Activated CD4-positive, alpha-beta T cell treated with anti-CD3 and anti-CD28 coated beads, Interleukin-2, amount 10 ng/mL, durations not matched to agents 7 days and 5 days (primary cell): ENCODE data around the gene TSEN2. TPM values are rescaled to one million over a fixed set of nuclear protein-coding genes. Genes with fewer than 3 reads are reported as not detected.

ENCODE experiments used
- CTCF ChIA-PET: fragments of 350-600 bp; sonication (Branson Sonifier 250); formaldehyde crosslinking; loops from one replicate; lab custom pipeline; 2021; ENCODE audit warnings: antibody characterized with exemption; lab: Charles Lee
- POLR2A ChIA-PET: fragments of 350-600 bp; sonication (Branson Sonifier 250); formaldehyde crosslinking; loops from one replicate; lab custom pipeline; 2021; ENCODE audit warnings: antibody characterized with exemption; lab: Charles Lee
- DNase-seq: peaks from one replicate; pipeline ENCODE4 v3.0.0-alpha.2; 2020
- H3K27ac Mint-ChIP-seq: one replicate; pipeline ENCODE4 v1.8.0; 2021; ENCODE audit warnings: mild to moderate bottlenecking, moderate library complexity, mixed read lengths
- H3K27me3 Mint-ChIP-seq: one replicate; pipeline ENCODE4 v1.8.0; 2021; ENCODE audit warnings: mixed read lengths
- H3K36me3 Mint-ChIP-seq: one replicate; pipeline ENCODE4 v1.8.0; 2021; ENCODE audit warnings: low read depth, mixed read lengths
- H3K4me1 Mint-ChIP-seq: one replicate; pipeline ENCODE4 v1.8.0; 2021; ENCODE audit warnings: mixed read lengths
- H3K4me3 Mint-ChIP-seq: one replicate; pipeline ENCODE4 v1.8.0; 2021; ENCODE audit warnings: mild to moderate bottlenecking, moderate library complexity, mixed read lengths
- H3K9me3 Mint-ChIP-seq: one replicate; pipeline ENCODE4 v1.8.0; 2021; ENCODE audit warnings: mixed read lengths
- total RNA-seq, 2 experiments: library from RNA; stranded (reverse); gene quantifications; one replicate each; pipeline ENCODE4 v1.2.3, GENCODE V29; 2021

The TSEN2 gene
- total RNA-seq, 2 experiments from 2014 or later: 10.4 to 11.5 TPM

DNA sequence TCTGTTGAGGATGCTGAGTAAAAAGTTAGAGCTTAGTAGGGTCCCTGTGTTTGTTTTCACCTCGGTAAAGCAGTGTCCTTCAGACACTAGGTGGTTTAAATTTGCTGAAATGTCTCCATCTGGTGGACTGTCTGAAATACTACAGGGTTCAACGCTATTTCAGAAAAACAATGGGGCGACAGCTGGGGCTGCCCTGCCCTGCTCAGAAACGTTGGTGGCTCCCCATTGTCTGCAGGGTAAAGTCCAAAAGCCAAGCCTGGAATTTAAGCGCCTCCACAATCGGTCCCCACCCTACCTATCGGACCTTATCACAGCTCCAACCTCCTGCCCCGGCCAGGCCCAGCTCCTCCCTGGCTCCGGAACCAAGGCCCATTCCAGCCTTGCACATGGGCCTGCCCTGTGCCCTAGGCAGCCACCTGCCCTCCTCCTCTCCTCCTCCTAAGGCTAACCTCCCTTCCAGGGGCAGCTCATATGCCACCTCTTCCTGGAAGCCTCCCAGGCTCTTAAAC, 4.3 kb upstream of the TSEN2 start:
- peak; percentile 42 for DNase-seq
- Mint-ChIP-seq H3K27ac (no peak overlapping the region), H3K27me3 (no peaks in the 10 kb centered on the region), H3K4me3 (no peak overlapping the region), H3K9me3 (no peaks in the 10 kb centered on the region), H3K36me3 (no peaks in the 10 kb centered on the region), H3K4me1 (peaks cover 30% of the 10 kb centered on the region)
- POLR2A ChIA-PET: interaction anchor here (0.5 kb wide), 1 partner anchor 328 kb away, joined by 3 read pairs; no protein-coding TSS in a partner anchor
- CTCF ChIA-PET: interaction anchor here (0.5 to 4.6 kb wide), 23 partner anchors 9 to 1435 kb away, joined by 3 to 36 read pairs (median 4); no protein-coding TSS in a partner anchor

DNA sequence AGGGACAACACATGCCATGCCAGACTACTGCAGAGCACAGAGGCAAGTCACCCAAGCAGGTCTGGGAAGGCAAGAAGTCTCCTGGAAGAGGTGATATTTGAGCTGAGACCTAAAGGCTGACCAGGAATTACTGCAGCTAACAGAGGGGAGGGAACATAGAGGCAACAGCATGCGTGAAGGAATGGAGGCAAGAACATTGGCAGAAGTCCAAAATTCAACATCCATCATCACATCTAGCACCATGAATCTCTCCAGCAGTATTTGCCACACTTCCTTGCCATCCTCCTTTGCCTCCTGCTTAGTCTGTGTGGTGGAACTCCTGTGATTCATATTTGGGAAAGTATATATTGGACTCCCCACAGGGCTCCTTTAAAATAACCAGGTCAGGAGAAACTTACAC, 870 bp upstream of the TSEN2 start:
- Mint-ChIP-seq H3K9me3 (no peaks in the 10 kb centered on the region), H3K4me3 (peak overlapping the region; percentile 83), H3K4me1 (peaks cover 51% of the 10 kb centered on the region), H3K36me3 (no peaks in the 10 kb centered on the region), H3K27ac (peak overlapping the region; percentile 99), H3K27me3 (no peaks in the 10 kb centered on the region)
- ChIA-PET POLR2A (interaction anchor here (0.6 kb wide), 1 partner anchor 149 kb away, joined by 3 read pairs; no protein-coding TSS in a partner anchor), CTCF (interaction anchor here (0.8 to 2.1 kb wide), 4 partner anchors 11 to 348 kb away, joined by 3 to 9 read pairs (median 4); no protein-coding TSS in a partner anchor)
- DNase-seq: no peak

DNA sequence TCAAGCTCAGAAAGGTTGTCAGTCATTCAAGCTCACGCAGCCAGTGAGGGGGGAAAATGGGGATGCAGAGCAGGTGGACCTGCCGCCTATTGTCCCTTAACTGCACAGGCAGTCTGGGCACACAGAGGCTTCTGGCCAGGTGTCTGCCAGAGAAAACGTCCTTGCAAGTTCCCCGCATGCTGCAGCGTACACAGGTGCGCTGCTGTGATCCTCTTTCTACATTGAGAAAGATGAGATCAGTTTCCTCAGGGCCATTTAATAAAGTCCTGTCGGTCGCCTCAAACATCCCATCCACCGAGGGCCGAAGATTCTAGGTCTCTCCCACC, 445 bp upstream of the TSEN2 start:
- H3K4me1 Mint-ChIP-seq: peaks cover 51% of the 10 kb centered on the region
- no peaks in the 10 kb centered on the region for H3K27me3 Mint-ChIP-seq
- H3K36me3 Mint-ChIP-seq: no peaks in the 10 kb centered on the region
- POLR2A ChIA-PET: no interaction called here
- CTCF ChIA-PET: interaction anchor here (0.7 to 2.1 kb wide), 4 partner anchors 11 to 349 kb away, joined by 3 to 9 read pairs (median 5); no protein-coding TSS in a partner anchor
- no peaks in the 10 kb centered on the region for H3K9me3 Mint-ChIP-seq
- DNase-seq: no peak
- peak overlapping the region; percentile 83 for H3K4me3 Mint-ChIP-seq
- H3K27ac Mint-ChIP-seq: peak overlapping the region; percentile 99

DNA sequence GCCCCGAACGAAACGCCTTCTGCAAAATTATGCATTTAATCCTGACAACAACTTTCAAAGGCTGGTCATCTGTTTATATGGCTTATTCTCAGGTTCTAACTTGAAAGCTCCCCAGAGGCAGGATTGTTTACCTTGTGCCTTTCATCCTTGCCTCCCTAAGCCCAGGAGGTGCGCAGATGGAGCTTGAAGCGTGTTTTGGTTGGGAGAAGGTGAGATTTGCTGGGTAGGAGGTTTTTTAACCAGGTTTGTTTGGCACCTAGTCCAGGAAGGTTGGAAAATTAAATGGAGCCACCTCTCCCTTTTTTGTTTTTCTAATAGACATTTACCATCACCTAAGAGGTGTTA, 675 bp downstream of the TSEN2 start:
- CTCF ChIA-PET: interaction anchor here (1.4 kb wide), 1 partner anchor 24 kb away, joined by 3 read pairs; no protein-coding TSS in a partner anchor
- Mint-ChIP-seq H3K9me3 (no peaks in the 10 kb centered on the region), H3K4me1 (peaks cover 44% of the 10 kb centered on the region), H3K27ac (peak overlapping the region; percentile 99), H3K36me3 (no peaks in the 10 kb centered on the region), H3K4me3 (peak overlapping the region; percentile 83), H3K27me3 (no peaks in the 10 kb centered on the region)
- POLR2A ChIA-PET: no interaction called here
- DNase-seq: no peak

DNA sequence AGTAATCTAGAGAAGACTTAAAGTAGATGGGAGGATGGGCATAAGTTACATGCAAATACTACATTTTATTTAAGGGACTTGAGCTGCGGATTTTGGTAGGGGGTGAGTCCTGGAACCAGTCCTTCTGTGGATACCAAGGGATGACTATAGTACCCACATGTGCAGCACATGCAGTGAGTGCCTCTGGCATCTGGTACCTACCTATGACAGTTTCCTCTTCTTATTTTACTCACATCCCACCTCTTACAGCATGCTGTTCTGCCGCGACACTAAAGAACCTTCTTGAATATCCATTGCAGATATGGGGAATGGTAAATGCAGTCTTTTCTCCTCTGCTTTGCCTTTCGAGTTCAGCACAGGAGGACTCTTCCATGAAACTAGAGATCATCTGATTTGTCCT, 1.7 kb downstream of the TSEN2 start:
- Mint-ChIP-seq H3K27ac (no peak overlapping the region), H3K4me3 (no peak overlapping the region), H3K4me1 (peaks cover 42% of the 10 kb centered on the region), H3K36me3 (peaks cover 5% of the 10 kb centered on the region), H3K27me3 (no peaks in the 10 kb centered on the region), H3K9me3 (no peaks in the 10 kb centered on the region)
- no peak for DNase-seq
- ChIA-PET POLR2A (no interaction called here), CTCF (no interaction called here)

DNA sequence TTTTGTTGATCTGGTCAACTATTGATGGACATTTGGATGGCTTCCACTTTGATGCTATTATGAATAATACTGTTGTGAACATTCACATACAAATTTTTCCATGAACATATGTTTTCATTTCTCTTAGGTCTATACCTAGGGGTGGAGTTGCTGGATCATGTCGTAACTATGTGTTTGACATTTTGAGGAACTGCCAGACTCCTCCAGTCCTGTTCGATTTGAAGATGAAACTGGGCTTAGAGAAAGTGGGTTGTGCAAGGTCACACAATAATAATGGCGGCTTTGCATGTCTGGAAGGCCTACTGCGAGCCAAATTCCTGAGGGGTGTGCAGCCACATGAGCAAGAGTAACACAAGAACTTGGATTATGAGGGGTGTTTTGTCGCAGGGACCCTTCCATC, 2.6 kb downstream of the TSEN2 start:
- H3K36me3 Mint-ChIP-seq: peaks cover 5% of the 10 kb centered on the region
- H3K4me1 Mint-ChIP-seq: peaks cover 42% of the 10 kb centered on the region
- no peak for DNase-seq
- ChIA-PET POLR2A (no interaction called here), CTCF (no interaction called here)
- H3K9me3 Mint-ChIP-seq: no peaks in the 10 kb centered on the region
- H3K27me3 Mint-ChIP-seq: no peaks in the 10 kb centered on the region
- no peak overlapping the region for H3K27ac Mint-ChIP-seq
- no peak overlapping the region for H3K4me3 Mint-ChIP-seq

DNA sequence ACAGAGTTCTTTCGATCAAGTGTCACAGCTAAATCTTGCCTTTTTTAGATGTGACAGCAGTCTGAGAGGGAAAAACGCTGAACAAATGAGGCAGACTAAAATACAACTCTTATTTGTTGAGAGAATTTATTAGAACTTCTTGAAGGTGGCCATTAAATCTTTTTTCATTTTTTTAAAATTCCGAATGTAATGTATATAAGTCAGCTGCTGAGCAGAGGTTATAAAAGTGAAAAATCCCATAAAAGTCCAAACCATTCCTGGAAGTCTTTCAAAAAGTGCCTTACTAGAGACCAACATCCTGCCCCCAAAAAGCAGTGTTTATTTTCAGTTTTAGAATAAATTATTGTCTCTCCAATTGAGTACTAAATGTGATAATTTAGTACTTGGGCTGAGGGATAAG, 3.1 kb downstream of the TSEN2 start:
- H3K4me3 Mint-ChIP-seq: no peak overlapping the region
- peaks cover 42% of the 10 kb centered on the region for H3K4me1 Mint-ChIP-seq
- CTCF ChIA-PET: no interaction called here

DNA sequence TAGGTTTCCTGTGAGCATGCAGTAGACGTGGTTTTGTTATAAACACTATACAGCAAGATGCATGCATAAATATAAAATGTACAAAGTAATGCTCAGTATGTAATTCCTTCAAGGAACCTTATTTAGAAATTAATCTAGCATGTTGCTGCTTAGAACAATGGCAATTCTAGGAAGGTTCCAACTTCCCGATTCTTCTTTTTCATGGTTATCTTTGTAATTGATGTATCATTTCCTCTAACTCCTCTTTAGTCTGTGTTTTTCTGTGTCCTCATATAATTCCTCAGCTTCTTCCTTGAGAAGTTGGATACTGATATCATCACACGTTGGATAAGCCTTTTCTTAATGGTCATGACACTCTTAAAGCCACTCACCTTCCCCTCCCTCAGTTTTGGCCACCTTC, 3.5 kb downstream of the TSEN2 start:
- no peak overlapping the region for H3K4me3 Mint-ChIP-seq
- CTCF ChIA-PET: no interaction called here

More for the DNA sequence above, 3.1 kb downstream of the TSEN2 start:
- H3K36me3 Mint-ChIP-seq: peaks cover 5% of the 10 kb centered on the region
- H3K9me3 Mint-ChIP-seq: no peaks in the 10 kb centered on the region
- H3K27ac Mint-ChIP-seq: no peak overlapping the region
- DNase-seq: no peak
- POLR2A ChIA-PET: no interaction called here
- H3K27me3 Mint-ChIP-seq: no peaks in the 10 kb centered on the region

DNA sequence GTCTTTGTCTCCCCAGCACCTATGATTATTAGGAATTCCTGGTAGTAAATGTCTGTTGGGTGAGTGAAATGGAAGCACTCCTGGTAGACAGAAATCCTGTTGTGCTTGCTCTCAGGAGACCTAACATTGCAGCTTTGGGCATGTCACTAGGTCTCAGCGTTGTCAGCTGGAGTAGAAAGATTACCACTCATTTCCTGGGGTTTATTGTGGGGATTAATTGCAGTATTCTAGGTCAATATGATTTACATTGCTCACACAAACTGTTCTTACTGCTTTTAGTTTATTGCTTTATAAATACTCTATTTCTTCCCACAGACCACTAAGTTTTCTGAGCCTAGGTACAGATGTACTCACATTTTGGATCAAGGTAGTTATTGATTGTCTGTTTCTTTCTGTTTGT, 5.1 kb downstream of the TSEN2 start:
- peaks cover 25% of the 10 kb centered on the region for H3K4me1 Mint-ChIP-seq
- H3K9me3 Mint-ChIP-seq: no peaks in the 10 kb centered on the region
- H3K4me3 Mint-ChIP-seq: no peak overlapping the region
- ChIA-PET POLR2A (no interaction called here), CTCF (interaction anchor here (0.8 kb wide), 1 partner anchor 9 kb away, joined by 3 read pairs; no protein-coding TSS in a partner anchor)
- no peak overlapping the region for H3K27ac Mint-ChIP-seq
- H3K27me3 Mint-ChIP-seq: no peaks in the 10 kb centered on the region
- DNase-seq: no peak
- H3K36me3 Mint-ChIP-seq: peaks cover 11% of the 10 kb centered on the region

More for the DNA sequence above, 3.5 kb downstream of the TSEN2 start:
- DNase-seq: no peak
- Mint-ChIP-seq H3K27ac (no peak overlapping the region), H3K27me3 (no peaks in the 10 kb centered on the region), H3K36me3 (peaks cover 5% of the 10 kb centered on the region), H3K9me3 (no peaks in the 10 kb centered on the region), H3K4me1 (peaks cover 39% of the 10 kb centered on the region)
- POLR2A ChIA-PET: no interaction called here

DNA sequence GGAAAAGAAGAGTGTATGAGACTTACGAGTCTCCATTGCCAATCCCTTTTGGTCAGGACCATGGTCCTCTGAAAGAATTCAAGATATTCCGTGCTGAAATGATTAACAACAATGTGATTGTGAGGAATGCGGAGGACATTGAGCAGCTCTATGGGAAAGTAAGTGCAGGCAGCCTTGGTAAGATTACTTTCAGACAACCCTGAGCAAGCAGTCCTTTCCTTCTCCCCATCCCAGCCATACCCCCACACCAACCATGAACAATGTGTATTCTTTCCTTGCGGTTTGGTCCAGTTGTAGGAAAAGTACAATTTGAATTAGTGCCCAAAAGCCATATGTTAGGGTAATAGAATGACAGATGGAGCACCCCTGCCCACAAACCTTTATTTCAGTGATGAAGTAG, 5.6 kb downstream of the TSEN2 start:
- DNase-seq: no peak
- H3K9me3 Mint-ChIP-seq: no peaks in the 10 kb centered on the region
- no peak overlapping the region for H3K27ac Mint-ChIP-seq
- no peaks in the 10 kb centered on the region for H3K27me3 Mint-ChIP-seq
- H3K4me1 Mint-ChIP-seq: peaks cover 22% of the 10 kb centered on the region
- POLR2A ChIA-PET: no interaction called here
- no peak overlapping the region for H3K4me3 Mint-ChIP-seq
- CTCF ChIA-PET: no interaction called here
- peaks cover 11% of the 10 kb centered on the region for H3K36me3 Mint-ChIP-seq

DNA sequence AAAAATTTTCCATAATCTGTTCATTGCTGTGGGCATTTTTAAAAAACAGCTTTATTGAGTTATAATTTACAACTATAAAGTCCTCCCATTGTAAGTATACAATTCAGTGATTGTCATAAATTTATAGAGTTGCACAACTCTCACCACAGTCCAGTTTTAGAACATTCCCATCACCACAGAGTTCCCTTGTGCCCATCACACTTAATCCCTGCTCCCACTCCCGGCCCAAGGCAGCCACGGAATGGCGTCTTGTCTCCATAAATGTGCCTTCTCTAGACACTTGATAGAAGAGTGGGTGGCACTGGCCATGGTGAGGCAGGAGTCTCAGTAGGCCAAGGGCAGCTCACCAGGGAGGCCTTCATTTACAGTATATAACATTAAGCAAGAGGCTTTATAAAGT, 6.3 kb downstream of the TSEN2 start:
- H3K9me3 Mint-ChIP-seq: no peaks in the 10 kb centered on the region
- POLR2A ChIA-PET: no interaction called here
- H3K27ac Mint-ChIP-seq: no peak overlapping the region
- CTCF ChIA-PET: no interaction called here
- H3K36me3 Mint-ChIP-seq: peaks cover 11% of the 10 kb centered on the region
- no peak for DNase-seq
- peaks cover 15% of the 10 kb centered on the region for H3K4me1 Mint-ChIP-seq
- H3K4me3 Mint-ChIP-seq: no peak overlapping the region
- no peaks in the 10 kb centered on the region for H3K27me3 Mint-ChIP-seq

DNA sequence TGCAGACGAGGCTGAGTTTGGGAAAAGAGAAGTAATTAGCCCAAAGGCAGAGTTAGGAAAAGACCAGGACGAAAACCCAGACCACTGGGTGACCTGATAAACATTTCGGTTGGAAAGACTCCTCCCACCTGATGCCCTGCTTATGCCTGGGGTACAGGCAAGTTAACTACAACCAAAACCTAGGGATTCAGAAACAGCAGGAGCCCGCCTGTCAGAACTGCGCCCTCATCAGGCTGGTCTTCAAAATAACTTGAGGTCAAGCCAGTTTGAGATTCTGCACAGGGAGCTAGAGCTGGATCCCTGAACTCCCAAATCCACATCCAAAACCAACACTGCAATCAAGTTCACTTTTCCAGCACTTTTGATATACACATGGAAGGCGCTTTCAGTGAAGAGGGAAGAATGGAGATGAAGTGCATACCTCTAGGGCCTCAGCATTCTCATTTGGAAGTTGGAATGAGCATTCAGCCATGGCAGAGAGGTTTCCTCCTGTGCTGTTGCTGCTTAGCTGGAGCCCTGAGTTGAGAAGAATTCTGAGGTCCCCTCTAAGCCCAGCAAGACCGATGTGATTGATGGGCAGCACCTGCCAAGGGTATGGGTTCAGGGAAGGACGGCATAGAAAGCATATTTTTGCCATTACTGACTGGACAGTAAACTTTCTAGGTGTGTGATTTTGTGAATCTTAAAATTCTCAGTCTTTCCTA, 11.6 kb downstream of the TSEN2 start:
- DNase-seq: no peak
- Mint-ChIP-seq H3K36me3 (peaks cover 15% of the 10 kb centered on the region), H3K27ac (no peak overlapping the region), H3K4me3 (no peak overlapping the region), H3K9me3 (no peaks in the 10 kb centered on the region), H3K27me3 (no peaks in the 10 kb centered on the region), H3K4me1 (no peaks in the 10 kb centered on the region)
- ChIA-PET POLR2A (no interaction called here), CTCF (interaction anchor here (0.5 to 1.8 kb wide), 2 partner anchors 12 to 153 kb away, joined by 3 to 6 read pairs; no protein-coding TSS in a partner anchor)

DNA sequence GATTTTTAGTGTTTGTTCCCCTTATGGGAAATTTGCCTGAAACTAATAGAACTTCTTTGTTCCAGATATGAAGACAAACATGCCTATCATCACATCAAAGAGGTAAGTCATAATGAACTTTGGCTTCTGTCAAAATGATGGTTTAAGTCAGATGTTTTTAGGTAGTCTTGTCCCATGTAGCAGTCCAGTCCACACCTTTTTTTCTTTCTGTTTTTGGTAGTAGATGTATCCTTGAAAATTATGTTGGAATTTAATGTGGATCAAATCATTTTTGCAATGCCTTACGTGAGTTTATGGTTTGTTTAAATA, 12.1 kb downstream of the TSEN2 start:
- CTCF ChIA-PET: interaction anchor here (1.8 kb wide), 1 partner anchor 12 kb away, joined by 6 read pairs; no protein-coding TSS in a partner anchor
- H3K27me3 Mint-ChIP-seq: no peaks in the 10 kb centered on the region
- no peak overlapping the region for H3K4me3 Mint-ChIP-seq
- no peak overlapping the region for H3K27ac Mint-ChIP-seq
- POLR2A ChIA-PET: no interaction called here
- DNase-seq: no peak
- no peaks in the 10 kb centered on the region for H3K4me1 Mint-ChIP-seq
- peaks cover 15% of the 10 kb centered on the region for H3K36me3 Mint-ChIP-seq
- H3K9me3 Mint-ChIP-seq: no peaks in the 10 kb centered on the region
